ENCODE data around the gene CCDC88C. TPM values are rescaled to one million over a fixed set of nuclear protein-coding genes. Genes with fewer than 3 reads are reported as not detected.

CCDC88C gene
- total and polyA plus RNA-seq, 2 experiments from 2014 or later, result 23.6 to 60.7 TPM

DNA sequence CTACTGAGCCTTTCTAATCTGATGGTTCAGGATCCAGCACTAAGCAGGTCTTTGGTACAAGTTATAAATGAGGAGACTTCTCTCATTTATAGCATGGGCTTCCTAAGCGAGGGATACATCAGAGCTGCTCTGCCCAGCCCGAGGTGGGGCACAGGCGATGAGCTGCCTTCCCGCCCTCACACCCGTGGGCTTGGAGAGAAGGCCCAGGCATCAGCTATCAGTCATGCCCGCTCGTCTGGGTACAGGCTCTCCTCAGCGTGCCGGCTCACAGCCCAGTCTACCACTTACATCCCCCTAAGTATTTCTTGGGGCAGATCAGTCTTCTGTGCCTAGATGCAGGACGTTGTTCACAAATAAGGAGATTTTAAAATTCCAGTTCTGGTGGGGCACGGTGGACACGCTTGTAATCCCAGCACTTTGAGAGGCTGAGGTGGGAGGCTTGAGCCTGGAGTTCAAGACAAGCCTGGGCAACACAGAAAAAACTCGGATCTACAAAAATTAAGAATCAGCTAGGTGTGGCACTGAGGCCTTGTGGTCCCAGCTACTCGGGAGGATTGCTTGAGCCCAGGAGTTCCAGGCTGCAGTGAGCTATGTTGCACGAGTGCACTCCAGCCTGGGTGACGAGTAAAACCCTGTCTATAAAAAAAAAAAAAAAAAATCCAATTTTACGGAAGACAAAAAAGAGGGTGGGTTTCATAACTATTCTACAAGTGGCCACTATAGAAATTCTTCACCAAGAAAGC lies 57.0 kb downstream of the CCDC88C start:
- Mint-ChIP-seq H3K4me1 (peaks cover 20% of the 10 kb centered on the region), H3K27me3 (ENCODE audit: insufficient read depth, low read depth, poor library complexity) (peaks cover 7% of the 10 kb centered on the region), H3K27ac (no peak overlapping the region), H3K36me3 (ENCODE audit: low read depth) (peaks cover 7% of the 10 kb centered on the region; the same call in 2 of the 3 replicates), H3K4me3 (no peak overlapping the region), H3K9me3 (no peaks in the 10 kb centered on the region)
- Histone ChIP-seq H4K20me1 (replicated peaks; ENCODE audit: insufficient read depth) (peaks cover 12% of the 10 kb centered on the region; the same call in 1 of the 2 replicates), H3K4me3 (no peak overlapping the region), H3K36me3 (ENCODE audit: insufficient read depth) (no peaks in the 10 kb centered on the region), H3K79me2 (replicated peaks; ENCODE audit: insufficient read depth) (peaks cover 49% of the 10 kb centered on the region), H3F3A (replicated peaks; ENCODE audit: low read depth) (no peaks in the 10 kb centered on the region), H3K27ac (ENCODE audit: low read depth) (no peak overlapping the region), H3K9me2 (ENCODE audit: insufficient read depth) (no peaks in the 10 kb centered on the region), H3K4me1 (ENCODE audit: insufficient read depth) (peaks cover 13% of the 10 kb centered on the region; the same call in 1 of the 2 replicates), H3K4me2 (no peak overlapping the region), H3K27me3 (ENCODE audit: insufficient read depth) (no peaks in the 10 kb centered on the region), H2AFZ (no peak overlapping the region)
- DNase-seq (ENCODE audit: low spot score) (no peak), ATAC-seq (no peak)
- no peak for TF ChIP-seq JUNB (IDR thresholded peaks at IDR 0.05; ENCODE audit: unreplicated experiment)
- TF ChIP-seq CREB1 (CRISPR knock-in tag; IDR thresholded peaks at IDR 0.05; ENCODE audit: low read depth), result no peak
- no peak for TF ChIP-seq EZH2phosphoT487 (IDR thresholded peaks at IDR 0.05; ENCODE audit: unreplicated experiment)
- no peak for TF ChIP-seq ZNF331 (CRISPR knock-in tag; IDR thresholded peaks at IDR 0.05; ENCODE audit: low read depth)
- TF ChIP-seq, protein P1, sequence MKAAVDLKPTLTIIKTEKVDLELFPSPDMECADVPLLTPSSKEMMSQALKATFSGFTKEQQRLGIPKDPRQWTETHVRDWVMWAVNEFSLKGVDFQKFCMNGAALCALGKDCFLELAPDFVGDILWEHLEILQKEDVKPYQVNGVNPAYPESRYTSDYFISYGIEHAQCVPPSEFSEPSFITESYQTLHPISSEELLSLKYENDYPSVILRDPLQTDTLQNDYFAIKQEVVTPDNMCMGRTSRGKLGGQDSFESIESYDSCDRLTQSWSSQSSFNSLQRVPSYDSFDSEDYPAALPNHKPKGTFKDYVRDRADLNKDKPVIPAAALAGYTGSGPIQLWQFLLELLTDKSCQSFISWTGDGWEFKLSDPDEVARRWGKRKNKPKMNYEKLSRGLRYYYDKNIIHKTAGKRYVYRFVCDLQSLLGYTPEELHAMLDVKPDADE (IDR thresholded peaks at IDR 0.05), result no peak
- TF ChIP-seq, protein P2, sequence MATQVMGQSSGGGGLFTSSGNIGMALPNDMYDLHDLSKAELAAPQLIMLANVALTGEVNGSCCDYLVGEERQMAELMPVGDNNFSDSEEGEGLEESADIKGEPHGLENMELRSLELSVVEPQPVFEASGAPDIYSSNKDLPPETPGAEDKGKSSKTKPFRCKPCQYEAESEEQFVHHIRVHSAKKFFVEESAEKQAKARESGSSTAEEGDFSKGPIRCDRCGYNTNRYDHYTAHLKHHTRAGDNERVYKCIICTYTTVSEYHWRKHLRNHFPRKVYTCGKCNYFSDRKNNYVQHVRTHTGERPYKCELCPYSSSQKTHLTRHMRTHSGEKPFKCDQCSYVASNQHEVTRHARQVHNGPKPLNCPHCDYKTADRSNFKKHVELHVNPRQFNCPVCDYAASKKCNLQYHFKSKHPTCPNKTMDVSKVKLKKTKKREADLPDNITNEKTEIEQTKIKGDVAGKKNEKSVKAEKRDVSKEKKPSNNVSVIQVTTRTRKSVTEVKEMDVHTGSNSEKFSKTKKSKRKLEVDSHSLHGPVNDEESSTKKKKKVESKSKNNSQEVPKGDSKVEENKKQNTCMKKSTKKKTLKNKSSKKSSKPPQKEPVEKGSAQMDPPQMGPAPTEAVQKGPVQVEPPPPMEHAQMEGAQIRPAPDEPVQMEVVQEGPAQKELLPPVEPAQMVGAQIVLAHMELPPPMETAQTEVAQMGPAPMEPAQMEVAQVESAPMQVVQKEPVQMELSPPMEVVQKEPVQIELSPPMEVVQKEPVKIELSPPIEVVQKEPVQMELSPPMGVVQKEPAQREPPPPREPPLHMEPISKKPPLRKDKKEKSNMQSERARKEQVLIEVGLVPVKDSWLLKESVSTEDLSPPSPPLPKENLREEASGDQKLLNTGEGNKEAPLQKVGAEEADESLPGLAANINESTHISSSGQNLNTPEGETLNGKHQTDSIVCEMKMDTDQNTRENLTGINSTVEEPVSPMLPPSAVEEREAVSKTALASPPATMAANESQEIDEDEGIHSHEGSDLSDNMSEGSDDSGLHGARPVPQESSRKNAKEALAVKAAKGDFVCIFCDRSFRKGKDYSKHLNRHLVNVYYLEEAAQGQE (IDR thresholded peaks at IDR 0.05; ENCODE audit: unreplicated experiment), result no peak
- no peak for TF ChIP-seq STAT1 (IDR thresholded peaks at IDR 0.05; ENCODE audit: unreplicated experiment)
- TF ChIP-seq ZNF114 (CRISPR knock-in tag; IDR thresholded peaks at IDR 0.05), result no peak
- TF ChIP-seq, protein P3, sequence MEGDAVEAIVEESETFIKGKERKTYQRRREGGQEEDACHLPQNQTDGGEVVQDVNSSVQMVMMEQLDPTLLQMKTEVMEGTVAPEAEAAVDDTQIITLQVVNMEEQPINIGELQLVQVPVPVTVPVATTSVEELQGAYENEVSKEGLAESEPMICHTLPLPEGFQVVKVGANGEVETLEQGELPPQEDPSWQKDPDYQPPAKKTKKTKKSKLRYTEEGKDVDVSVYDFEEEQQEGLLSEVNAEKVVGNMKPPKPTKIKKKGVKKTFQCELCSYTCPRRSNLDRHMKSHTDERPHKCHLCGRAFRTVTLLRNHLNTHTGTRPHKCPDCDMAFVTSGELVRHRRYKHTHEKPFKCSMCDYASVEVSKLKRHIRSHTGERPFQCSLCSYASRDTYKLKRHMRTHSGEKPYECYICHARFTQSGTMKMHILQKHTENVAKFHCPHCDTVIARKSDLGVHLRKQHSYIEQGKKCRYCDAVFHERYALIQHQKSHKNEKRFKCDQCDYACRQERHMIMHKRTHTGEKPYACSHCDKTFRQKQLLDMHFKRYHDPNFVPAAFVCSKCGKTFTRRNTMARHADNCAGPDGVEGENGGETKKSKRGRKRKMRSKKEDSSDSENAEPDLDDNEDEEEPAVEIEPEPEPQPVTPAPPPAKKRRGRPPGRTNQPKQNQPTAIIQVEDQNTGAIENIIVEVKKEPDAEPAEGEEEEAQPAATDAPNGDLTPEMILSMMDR (conservative IDR thresholded peaks at IDR 0.05; ENCODE audit: low read depth in 2 of 2), result no peak
- TF ChIP-seq POLR2AphosphoS5 (IDR thresholded peaks at IDR 0.05; ENCODE audit: low read depth), result no peak
- no peak for TF ChIP-seq EZH2 (IDR thresholded peaks at IDR 0.05; ENCODE audit: low read depth, unreplicated experiment)
- TF ChIP-seq ZNF462 (CRISPR knock-in tag; IDR thresholded peaks at IDR 0.05), result no peak
- no peak for TF ChIP-seq NANOG (IDR thresholded peaks at IDR 0.05; ENCODE audit: borderline replicate concordance)
